ENCODE results near the gene ZNF33A. TPM values are rescaled to one million over a fixed set of nuclear protein-coding genes. Genes with fewer than 3 reads are reported as not detected.

Gene ZNF33A
- total RNA-seq, 1 donor from 2014 or later = 65.5 TPM

DNA sequence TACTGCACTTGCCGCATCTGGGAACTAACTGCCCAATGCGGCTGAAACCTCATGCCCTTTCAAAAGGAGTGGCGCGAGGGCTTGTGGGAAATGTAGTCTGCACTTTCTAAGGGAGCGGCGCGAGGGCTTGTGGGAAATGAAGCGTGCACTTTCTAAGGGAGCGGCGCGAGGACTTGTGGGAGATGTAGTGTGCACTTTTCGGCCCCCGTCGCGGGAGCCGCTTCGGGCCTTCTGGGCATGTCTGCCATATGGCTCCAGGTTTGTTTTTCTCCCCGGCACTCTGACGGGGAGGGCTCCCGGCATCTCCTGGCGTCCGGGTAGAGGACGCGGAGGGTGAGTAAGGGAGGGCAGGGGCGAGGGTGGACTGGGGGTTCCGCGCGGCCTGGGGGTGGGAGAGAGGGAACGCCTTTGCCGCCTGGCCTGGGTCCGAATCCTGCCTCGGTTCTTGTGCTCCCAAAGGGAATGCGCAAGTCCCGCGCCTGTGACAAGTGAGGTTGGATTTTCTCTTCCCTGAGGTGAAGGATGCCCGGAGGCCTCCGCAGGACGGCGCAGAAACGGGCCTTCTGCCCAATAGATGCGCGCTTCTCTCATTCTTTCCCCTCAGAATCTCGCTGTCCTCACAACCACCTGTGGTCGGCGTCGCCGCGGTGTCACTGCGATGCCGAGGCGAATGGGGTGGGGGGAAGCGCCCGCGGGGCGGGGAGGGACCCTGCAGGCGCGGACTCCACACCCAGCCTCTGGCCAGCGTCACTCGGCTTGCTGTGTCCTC, 83.9 kb downstream of the ZNF33A start, which contains the start of gene ZNF37A:
TSS of gene ZNF37A (plus strand) at position 180 of the 769 bp plus-strand sequence. CDS start 2,281 bp downstream, outside the sequence.
- Mint-ChIP-seq H3K36me3 (peaks cover 44% of the 10 kb centered on the region), H3K9me3 (peaks cover 50% of the 10 kb centered on the region), H3K27ac (no peak within 1 kb of the TSS), H3K27me3 (ENCODE audit: insufficient read depth, low read depth) (no peaks in the 10 kb centered on the region), H3K4me1 (peaks cover 10% of the 10 kb centered on the region), H3K4me3 (peak within 1 kb of the TSS; percentile 92)
- Histone ChIP-seq H2AFZ (replicated peaks) (peak within 1 kb of the TSS; percentile 76), H3K4me1 (no peaks in the 10 kb centered on the region), H3K27me3 (no peaks in the 10 kb centered on the region), H3K4me3 (peak within 1 kb of the TSS; percentile 57), H3K36me3 (no peaks in the 10 kb centered on the region), H4K20me1 (ENCODE audit: low read depth) (no peaks in the 10 kb centered on the region), H3K27ac (no peak within 1 kb of the TSS), H3K9ac (no peak within 1 kb of the TSS), H3F3A (ENCODE audit: low read depth) (no peaks in the 10 kb centered on the region), H3K79me2 (ENCODE audit: low read depth) (no peaks in the 10 kb centered on the region), H3K4me2 (peak within 1 kb of the TSS; percentile 72), H3K9me3 (ENCODE audit: low read depth) (peaks cover 8% of the 10 kb centered on the region)
- TF ChIP-seq EZH2 (IDR thresholded peaks at IDR 0.05) (no peak), EZH2phosphoT487 (IDR thresholded peaks at IDR 0.05) (no peak)
- TF ChIP-seq, protein P1, sequence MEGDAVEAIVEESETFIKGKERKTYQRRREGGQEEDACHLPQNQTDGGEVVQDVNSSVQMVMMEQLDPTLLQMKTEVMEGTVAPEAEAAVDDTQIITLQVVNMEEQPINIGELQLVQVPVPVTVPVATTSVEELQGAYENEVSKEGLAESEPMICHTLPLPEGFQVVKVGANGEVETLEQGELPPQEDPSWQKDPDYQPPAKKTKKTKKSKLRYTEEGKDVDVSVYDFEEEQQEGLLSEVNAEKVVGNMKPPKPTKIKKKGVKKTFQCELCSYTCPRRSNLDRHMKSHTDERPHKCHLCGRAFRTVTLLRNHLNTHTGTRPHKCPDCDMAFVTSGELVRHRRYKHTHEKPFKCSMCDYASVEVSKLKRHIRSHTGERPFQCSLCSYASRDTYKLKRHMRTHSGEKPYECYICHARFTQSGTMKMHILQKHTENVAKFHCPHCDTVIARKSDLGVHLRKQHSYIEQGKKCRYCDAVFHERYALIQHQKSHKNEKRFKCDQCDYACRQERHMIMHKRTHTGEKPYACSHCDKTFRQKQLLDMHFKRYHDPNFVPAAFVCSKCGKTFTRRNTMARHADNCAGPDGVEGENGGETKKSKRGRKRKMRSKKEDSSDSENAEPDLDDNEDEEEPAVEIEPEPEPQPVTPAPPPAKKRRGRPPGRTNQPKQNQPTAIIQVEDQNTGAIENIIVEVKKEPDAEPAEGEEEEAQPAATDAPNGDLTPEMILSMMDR (IDR thresholded peaks at IDR 0.05) = no peak
- DNase-seq (ENCODE audit: low spot score) = peak; percentile 91

DNA sequence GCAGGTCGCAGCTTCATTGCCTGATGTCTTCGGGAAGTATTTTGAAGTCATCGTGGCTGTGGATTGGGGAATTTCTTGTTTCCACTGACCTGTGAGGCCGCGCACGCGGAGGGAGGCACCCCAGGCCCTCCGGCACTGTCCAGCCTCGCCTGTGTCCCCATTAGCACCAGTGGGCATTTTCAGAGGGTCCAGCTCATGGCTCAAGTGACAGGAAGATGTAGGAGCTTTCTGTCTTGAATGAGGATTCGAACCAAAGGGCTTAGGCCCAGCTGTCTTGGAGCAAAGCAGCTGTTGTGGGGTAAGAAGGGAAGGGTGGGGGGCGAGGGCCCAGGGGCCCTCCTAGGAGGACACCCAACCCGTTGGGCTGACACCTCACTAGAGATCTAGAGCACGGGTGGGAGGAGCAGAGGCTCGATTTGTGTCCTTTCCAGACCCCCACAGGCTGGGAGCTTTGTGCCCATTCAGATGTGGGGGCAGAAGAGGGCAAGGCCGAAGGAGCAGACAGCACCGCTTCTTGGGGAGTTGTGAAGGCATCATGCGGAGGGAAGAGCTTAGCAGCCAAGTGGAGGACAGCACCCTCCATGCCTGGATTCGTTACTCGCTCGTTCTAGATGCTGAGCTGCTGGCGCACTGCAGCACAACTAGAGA, 84.6 kb downstream of the ZNF33A start:
- Histone ChIP-seq H3K79me2 (ENCODE audit: low read depth) (no peaks in the 10 kb centered on the region), H3K4me1 (no peaks in the 10 kb centered on the region), H4K20me1 (ENCODE audit: low read depth) (no peaks in the 10 kb centered on the region), H2AFZ (replicated peaks) (no peak overlapping the region), H3K9me3 (ENCODE audit: low read depth) (peaks cover 5% of the 10 kb centered on the region), H3K27me3 (no peaks in the 10 kb centered on the region), H3K4me2 (peak overlapping the region; percentile 72), H3K27ac (no peak overlapping the region), H3K9ac (no peak overlapping the region), H3F3A (ENCODE audit: low read depth) (no peaks in the 10 kb centered on the region), H3K36me3 (no peaks in the 10 kb centered on the region), H3K4me3 (peak overlapping the region; percentile 57)
- no peak for DNase-seq (ENCODE audit: low spot score)
- H3K36me3 Mint-ChIP-seq = peaks cover 51% of the 10 kb centered on the region
- H3K4me3 Mint-ChIP-seq = peak overlapping the region; percentile 92
- peaks cover 57% of the 10 kb centered on the region for H3K9me3 Mint-ChIP-seq
- peaks cover 10% of the 10 kb centered on the region for H3K4me1 Mint-ChIP-seq
- H3K27me3 Mint-ChIP-seq (ENCODE audit: insufficient read depth, low read depth) = peaks cover 4% of the 10 kb centered on the region
- TF ChIP-seq, protein P1 (IDR thresholded peaks at IDR 0.05) = no peak
- no peak for TF ChIP-seq EZH2 (IDR thresholded peaks at IDR 0.05)
- TF ChIP-seq EZH2phosphoT487 (IDR thresholded peaks at IDR 0.05) = no peak
- H3K27ac Mint-ChIP-seq = no peak overlapping the region

DNA sequence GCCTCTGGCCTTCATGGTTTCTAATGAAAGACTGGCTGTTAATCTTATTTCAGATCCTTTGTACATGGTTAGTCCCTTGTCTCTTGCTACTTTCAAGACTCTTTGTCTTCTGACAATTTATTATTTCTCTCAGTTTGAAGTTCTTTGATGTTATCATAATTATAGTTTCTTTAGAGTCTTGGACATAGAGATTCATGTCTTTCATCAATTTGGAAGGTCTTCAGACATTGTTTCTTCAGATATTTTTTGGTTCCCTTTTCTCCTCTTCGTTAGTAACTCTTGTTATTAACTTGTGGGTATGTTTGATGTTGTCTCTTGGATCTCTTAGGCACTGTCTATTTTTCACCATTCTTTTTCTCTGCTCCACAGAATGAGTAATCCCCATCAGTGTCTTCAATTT, 92.4 kb downstream of the ZNF33A start:
- H3K27ac ChIP-seq = no peak overlapping the region
- no peaks in the 10 kb centered on the region for H3F3A ChIP-seq (ENCODE audit: low read depth)
- Mint-ChIP-seq H3K27me3 (ENCODE audit: insufficient read depth, low read depth) (peaks cover 4% of the 10 kb centered on the region), H3K27ac (no peak overlapping the region), H3K4me3 (no peak overlapping the region), H3K4me1 (no peaks in the 10 kb centered on the region), H3K9me3 (peaks cover 90% of the 10 kb centered on the region), H3K36me3 (peaks cover 84% of the 10 kb centered on the region)
- TF ChIP-seq, protein P1 (IDR thresholded peaks at IDR 0.05) = no peak
- no peak for TF ChIP-seq EZH2phosphoT487 (IDR thresholded peaks at IDR 0.05)
- no peak for TF ChIP-seq EZH2 (IDR thresholded peaks at IDR 0.05)
- H3K27me3 ChIP-seq = no peaks in the 10 kb centered on the region
- H3K4me1 ChIP-seq = no peaks in the 10 kb centered on the region
- peaks cover 22% of the 10 kb centered on the region for H3K9me3 ChIP-seq (ENCODE audit: low read depth)
- H3K4me2 ChIP-seq = no peak overlapping the region
- no peak for DNase-seq (ENCODE audit: low spot score)
- H3K9ac ChIP-seq = no peak overlapping the region
- no peaks in the 10 kb centered on the region for H3K36me3 ChIP-seq
- H3K79me2 ChIP-seq (ENCODE audit: low read depth) = no peaks in the 10 kb centered on the region
- no peak overlapping the region for H3K4me3 ChIP-seq
- no peaks in the 10 kb centered on the region for H4K20me1 ChIP-seq (ENCODE audit: low read depth)
- no peak overlapping the region for H2AFZ ChIP-seq (replicated peaks)

Measured in neural progenitor cell (in vitro differentiated cells).